ENCODE results near the gene PTPRN2.

PTPRN2 gene

DNA sequence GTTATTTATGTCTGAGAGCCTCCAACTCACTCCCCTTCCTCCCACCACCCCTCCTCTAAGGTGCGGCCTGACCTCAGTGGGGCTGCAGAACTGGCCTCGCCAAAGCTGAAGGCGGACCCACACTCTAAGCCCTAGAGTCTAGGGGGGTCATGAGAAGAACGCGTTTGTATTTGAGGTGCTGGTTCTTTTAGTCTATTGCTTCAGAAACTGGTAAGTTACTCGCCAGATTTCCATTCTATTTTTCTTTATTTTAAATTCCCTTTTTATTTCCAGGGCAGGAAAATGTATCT, 893.3 kb downstream of the PTPRN2 start:
- H3K27ac Mint-ChIP-seq: no peak overlapping the region
- peaks cover 2% of the 10 kb centered on the region for H3K9me3 Mint-ChIP-seq
- peaks cover 15% of the 10 kb centered on the region for H3K4me1 Mint-ChIP-seq
- DNase-seq: no peak
- H3K36me3 Mint-ChIP-seq: no peaks in the 10 kb centered on the region
- peaks cover 65% of the 10 kb centered on the region for H3K27me3 Mint-ChIP-seq
- CTCF ChIA-PET: no interaction called here
- no peak overlapping the region for H3K4me3 Mint-ChIP-seq

DNA sequence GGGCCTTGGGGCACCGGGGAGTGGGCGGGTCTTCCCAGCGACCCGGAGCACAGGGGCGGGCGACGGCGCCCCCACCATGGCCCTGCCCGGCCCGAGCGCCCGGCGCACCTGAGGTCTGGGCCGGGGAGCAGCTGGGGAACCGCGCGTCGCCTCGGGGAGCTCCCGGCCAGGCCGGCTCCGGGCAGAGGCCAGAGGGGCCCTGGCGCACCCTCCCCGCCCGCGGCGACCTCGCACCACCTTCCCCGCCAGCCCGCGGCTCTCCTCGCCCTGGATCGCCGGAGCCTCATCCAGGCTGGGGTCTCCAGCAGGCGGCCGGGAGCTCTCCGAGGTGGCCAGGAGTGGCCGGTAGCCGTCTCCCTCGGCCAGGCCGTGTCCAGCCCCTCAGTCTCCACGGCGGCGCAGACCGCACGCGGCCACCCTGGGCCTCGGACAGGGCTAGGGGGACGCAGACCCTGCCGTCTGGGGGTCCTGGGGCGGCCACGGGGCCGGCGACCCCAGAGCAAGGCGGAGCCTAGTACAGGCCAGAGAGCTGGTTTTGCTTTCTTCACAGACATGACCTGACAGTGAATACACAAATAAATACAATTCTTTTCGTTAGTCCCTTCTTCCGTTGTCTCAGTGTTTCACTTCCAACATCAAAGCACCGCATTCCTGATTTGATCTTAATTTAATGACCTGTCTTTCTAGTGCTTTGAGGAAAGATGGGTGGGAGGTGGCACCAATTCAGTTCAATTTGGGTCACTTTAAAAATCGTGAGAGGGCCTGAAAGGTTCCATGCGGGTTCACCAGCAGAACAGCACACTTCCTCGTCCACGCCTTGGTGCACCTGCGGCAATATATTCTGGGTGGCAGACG, 893.9 kb downstream of the PTPRN2 start:
- CTCF ChIA-PET: no interaction called here
- Mint-ChIP-seq H3K4me3 (no peak overlapping the region), H3K27ac (no peak overlapping the region), H3K27me3 (peaks cover 69% of the 10 kb centered on the region), H3K36me3 (no peaks in the 10 kb centered on the region), H3K9me3 (peaks cover 2% of the 10 kb centered on the region), H3K4me1 (peaks cover 15% of the 10 kb centered on the region)
- DNase-seq: peak; percentile 11

DNA sequence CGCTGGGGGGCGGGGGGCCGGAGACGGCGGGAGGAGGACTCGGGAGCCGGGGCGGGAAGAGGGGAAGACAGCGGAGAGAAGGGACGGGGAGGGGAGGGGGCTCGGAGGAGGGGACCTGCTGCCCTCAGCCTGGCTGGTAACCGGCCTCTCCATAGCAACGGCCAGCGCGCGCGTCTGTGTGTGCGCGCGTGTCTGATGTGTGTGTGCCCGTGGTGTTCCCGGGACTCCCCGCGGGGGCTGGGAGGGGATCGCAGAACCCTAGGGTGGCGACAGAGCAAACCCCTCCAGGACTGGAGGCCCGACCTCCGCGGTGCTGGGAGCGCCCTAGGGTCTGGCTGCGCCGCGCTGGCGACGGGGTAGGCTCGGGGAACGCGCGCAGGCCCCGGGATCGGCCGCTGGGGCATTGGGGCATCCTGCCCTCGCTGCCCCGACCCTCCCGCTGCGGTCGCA, 894.5 kb downstream of the PTPRN2 start:
- H3K4me1 Mint-ChIP-seq: peaks cover 15% of the 10 kb centered on the region
- DNase-seq: peak; percentile 19
- CTCF ChIA-PET: no interaction called here
- H3K9me3 Mint-ChIP-seq: peaks cover 2% of the 10 kb centered on the region
- no peak overlapping the region for H3K4me3 Mint-ChIP-seq
- no peaks in the 10 kb centered on the region for H3K36me3 Mint-ChIP-seq
- peaks cover 76% of the 10 kb centered on the region for H3K27me3 Mint-ChIP-seq
- H3K27ac Mint-ChIP-seq: no peak overlapping the region

DNA sequence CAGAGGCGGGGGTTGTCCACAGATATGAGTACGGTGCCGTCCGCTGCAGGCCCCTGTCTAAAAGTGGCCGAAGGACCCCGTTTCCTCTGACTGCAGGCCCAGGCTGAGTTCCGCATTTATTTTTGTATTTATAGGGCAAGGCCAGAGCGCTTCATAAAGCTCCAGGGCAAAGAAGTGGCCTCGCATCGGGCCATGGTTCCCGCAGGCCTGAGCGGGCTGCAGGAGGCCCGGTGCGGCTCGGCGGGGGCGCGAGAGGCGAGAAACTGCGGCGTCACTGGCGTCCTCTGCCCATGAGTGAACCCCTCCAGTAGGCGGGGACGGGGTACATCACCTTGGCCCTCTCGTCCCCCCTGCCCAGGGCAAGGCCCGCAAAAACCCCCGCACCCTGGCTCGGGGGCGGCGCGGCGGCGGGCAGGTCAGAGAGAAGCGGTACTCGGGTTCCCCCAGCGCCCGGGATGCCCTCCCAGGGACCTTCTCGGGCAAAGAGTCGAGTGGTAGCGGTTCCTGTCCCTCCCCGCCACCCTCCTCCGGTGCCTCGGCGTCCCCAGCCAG, 895.1 kb downstream of the PTPRN2 start:
- Mint-ChIP-seq H3K36me3 (no peaks in the 10 kb centered on the region), H3K4me3 (no peak overlapping the region), H3K27me3 (peaks cover 77% of the 10 kb centered on the region), H3K9me3 (peaks cover 2% of the 10 kb centered on the region), H3K27ac (no peak overlapping the region), H3K4me1 (peaks cover 15% of the 10 kb centered on the region)
- CTCF ChIA-PET: no interaction called here
- peak; percentile 17 for DNase-seq

DNA sequence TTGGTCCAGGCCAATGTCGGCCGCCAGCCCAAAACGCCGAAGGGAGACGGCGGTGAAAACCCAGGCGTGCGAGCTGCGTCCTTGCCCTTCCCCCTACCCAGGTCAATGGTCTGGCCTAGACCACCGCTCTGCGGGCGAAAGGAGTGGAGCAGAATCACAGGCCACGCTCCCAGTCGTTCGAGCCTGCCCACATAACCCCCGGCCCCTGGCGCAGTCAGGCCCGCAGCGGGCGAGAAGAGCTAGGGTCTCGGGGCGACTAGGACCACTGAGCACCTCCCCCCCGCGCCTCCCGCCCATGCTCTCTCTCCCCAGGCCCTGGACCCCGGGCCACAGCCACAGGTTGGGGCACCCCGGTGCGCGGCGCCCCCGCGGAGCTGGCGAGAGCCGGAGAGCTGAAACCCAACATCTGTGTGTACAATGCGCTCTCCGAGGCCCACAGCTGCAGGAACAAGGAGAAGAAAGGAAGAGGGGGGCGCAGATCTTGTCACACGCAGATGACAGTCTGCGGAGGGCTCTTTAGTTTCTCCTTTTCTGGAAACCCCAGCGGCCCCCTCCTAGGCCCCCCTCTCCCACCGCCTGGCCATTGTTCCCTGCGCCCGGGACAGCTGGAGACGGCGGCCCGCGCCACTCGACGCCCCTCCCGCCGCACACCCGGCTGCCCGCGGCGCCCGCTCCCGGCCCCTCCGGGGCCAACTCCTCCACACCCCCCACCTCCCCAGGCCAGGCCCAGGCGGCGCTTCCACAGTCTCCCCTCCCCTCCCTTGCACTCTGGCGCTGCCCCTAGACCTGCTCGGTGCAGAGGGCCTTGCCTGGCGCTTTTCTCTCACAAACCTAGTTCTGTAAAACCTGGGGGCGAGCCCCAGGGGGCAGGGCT, 895.8 kb downstream of the PTPRN2 start:
- DNase-seq: peak; percentile 19
- H3K36me3 Mint-ChIP-seq: no peaks in the 10 kb centered on the region
- peaks cover 2% of the 10 kb centered on the region for H3K9me3 Mint-ChIP-seq
- H3K27me3 Mint-ChIP-seq: peaks cover 81% of the 10 kb centered on the region
- no peak overlapping the region for H3K4me3 Mint-ChIP-seq
- peaks cover 15% of the 10 kb centered on the region for H3K4me1 Mint-ChIP-seq
- no peak overlapping the region for H3K27ac Mint-ChIP-seq
- CTCF ChIA-PET: no interaction called here

DNA sequence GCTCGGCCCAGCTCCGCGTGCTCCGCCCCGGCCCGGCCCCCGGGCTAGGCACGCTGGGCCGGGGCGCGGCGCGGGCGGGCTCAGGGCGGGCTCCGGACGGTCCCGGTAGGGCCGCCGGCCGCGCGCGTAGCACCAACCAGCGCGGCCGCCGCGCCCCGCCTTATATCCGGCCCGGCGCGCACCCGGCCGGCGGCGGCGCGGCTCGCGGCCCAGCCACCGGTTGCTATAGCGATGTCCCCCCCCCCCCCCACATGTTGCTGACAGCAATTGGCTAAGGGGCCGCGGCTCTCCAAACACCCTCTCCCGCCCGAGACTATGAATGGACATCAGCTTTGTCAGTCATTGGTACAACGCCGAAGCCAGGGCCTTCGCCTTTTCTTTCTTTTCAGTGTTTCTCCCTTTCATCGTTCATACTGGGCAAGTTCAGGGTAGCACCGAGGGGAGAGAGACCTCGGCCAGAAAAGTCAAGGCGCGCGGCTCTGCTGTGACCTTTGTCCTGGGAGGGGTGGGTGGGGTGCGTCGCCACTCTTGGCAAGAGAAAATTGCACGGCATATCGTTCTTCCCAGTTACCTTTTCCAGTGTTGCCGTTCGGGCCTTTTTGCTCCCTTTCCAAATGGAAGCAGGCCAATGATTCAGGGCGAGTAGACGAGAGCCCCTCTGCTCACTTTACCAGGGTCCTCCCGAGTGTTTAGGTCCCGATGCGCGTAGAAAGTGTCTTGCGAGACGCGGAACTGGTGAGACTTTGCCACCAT, 896.6 kb downstream of the PTPRN2 start:
- peak overlapping the region; percentile 63 for H3K4me3 Mint-ChIP-seq
- CTCF ChIA-PET: interaction anchor here (1.3 kb wide), 1 partner anchor 216 kb away, joined by 3 read pairs; no protein-coding TSS in a partner anchor
- no peaks in the 10 kb centered on the region for H3K36me3 Mint-ChIP-seq
- H3K27ac Mint-ChIP-seq: no peak overlapping the region
- H3K9me3 Mint-ChIP-seq: peaks cover 2% of the 10 kb centered on the region
- peak; percentile 26 for DNase-seq
- H3K4me1 Mint-ChIP-seq: peaks cover 15% of the 10 kb centered on the region
- peaks cover 86% of the 10 kb centered on the region for H3K27me3 Mint-ChIP-seq

DNA sequence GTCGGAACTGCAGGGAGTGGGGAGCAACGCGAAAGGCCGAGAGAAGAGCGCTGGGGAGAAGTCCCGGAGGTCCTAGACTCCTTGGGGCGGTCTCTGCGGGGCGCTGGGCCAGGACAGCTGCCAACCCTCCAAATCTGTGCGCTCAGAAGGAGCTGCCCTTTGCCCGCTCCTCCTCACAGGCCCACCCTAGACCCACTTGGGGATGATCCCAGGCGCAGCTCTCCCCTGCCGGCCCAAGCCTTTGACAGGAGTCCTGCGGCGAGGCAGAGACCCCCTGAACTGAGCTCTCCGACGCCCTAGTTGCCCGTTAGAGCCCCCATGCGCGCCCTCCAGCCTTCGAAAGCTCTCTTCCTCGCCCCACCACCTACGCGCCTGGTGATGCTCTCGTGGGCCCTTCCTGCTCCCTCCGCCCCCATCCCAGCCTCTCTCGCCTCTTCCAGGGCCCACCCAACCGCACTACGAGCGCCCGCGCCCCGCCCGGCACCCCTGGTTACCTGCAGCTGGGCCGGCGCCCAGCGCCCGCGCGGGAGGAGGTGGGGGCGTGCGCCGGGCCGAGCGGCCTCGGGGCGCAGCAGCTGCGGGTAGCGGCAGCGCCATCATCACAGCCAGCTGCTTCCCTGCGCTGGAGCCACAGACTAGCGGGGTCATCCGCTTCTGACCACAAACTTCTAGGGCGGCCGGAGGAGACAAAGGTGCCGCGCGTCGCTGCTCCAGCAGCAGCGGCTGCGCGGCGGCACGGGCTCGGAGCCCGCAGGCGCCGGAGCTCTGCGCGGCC, 897.4 kb downstream of the PTPRN2 start:
- peak; percentile 28 for DNase-seq
- Mint-ChIP-seq H3K4me3 (peak overlapping the region; percentile 60), H3K9me3 (no peaks in the 10 kb centered on the region), H3K27ac (no peak overlapping the region), H3K4me1 (peaks cover 15% of the 10 kb centered on the region), H3K36me3 (no peaks in the 10 kb centered on the region), H3K27me3 (peaks cover 93% of the 10 kb centered on the region)
- CTCF ChIA-PET: interaction anchor here (1.3 kb wide), 1 partner anchor 216 kb away, joined by 3 read pairs; no protein-coding TSS in a partner anchor

DNA sequence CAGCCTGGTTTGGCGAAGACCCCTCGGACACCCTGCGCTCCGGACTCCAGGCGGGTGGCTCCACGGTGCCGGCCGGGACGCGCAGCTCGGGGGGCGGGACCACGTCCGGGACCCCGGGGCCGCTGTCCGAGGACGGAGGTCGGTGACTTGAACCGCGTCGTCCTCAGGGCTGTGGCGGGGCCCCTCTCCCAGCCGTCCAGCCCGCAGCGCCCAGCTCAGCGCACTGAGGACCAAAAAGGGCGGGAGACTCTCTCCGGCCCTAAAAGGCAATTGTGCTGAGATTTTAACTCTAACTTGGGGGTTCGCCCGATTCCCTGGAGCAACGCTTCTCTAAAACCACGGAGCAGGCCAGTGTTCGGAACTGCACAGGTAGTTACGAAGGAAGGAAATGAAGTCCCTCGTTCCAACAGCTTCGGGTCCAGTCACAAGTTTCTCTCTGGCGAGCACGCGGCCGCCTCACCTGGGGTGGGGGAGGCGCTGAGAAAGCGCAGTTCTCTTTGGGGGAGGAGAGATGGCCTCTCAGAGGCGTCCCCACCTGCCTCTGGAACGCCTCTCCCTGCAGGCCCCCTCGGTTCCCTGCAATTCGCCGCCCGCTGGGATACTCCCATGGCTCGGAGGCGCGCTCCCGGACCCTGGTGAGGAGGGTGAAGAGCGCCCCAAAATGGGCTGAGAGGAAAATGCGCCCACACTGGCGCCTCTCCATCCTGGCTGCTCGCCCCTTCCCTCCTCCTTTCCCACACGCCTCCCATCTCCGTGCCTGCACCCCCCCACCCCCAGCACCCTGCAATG, 898.2 kb downstream of the PTPRN2 start:
- Mint-ChIP-seq H3K4me3 (no peak overlapping the region), H3K27me3 (peaks cover 96% of the 10 kb centered on the region)

DNA sequence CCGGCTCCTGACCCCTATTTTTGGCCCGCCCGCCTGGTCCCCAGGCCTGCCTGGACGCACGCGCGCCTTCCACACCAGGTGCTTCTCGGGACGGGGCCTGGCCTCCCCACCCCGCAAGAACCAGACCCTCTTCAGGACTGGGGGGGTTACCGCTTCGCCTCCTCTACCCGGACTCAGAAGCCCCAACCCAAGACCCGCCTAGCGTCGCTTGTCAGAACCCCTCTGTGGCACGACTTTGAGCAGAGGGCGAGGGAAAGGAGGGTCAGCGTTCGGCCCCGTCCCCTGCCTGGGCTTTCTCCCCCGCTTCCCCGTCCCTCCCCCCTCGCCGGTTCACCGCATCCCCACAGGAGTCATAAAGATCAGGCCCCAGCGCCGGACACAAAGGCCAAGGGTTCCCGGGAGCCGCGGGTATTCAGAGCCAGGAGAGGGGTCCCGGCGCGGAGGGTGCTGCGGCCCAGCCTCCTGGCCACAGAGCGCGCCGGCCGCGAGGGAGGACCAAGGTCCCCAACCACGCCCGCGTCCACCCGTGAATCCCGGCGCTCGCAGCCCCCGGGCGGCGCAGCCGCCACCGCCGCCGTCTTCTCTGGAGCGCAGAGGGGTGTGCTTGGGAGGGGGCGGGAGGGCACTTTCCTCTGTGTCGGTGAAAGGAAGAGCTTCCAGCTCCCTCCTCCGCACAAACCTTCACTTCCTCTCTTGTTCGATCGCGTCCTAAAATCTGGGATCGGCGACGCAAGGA, 898.9 kb downstream of the PTPRN2 start:
- no peaks in the 10 kb centered on the region for H3K9me3 Mint-ChIP-seq
- H3K36me3 Mint-ChIP-seq: no peaks in the 10 kb centered on the region
- peaks cover 96% of the 10 kb centered on the region for H3K27me3 Mint-ChIP-seq
- H3K4me3 Mint-ChIP-seq: no peak overlapping the region
- peaks cover 15% of the 10 kb centered on the region for H3K4me1 Mint-ChIP-seq
- CTCF ChIA-PET: no interaction called here
- no peak overlapping the region for H3K27ac Mint-ChIP-seq
- peak; percentile 18 for DNase-seq

More for the DNA sequence above, 898.2 kb downstream of the PTPRN2 start:
- H3K36me3 Mint-ChIP-seq: no peaks in the 10 kb centered on the region
- no peaks in the 10 kb centered on the region for H3K9me3 Mint-ChIP-seq
- CTCF ChIA-PET: interaction anchor here (1.3 kb wide), 1 partner anchor 215 kb away, joined by 3 read pairs; no protein-coding TSS in a partner anchor
- peak; percentile 19 for DNase-seq
- H3K4me1 Mint-ChIP-seq: peaks cover 15% of the 10 kb centered on the region
- H3K27ac Mint-ChIP-seq: no peak overlapping the region

DNA sequence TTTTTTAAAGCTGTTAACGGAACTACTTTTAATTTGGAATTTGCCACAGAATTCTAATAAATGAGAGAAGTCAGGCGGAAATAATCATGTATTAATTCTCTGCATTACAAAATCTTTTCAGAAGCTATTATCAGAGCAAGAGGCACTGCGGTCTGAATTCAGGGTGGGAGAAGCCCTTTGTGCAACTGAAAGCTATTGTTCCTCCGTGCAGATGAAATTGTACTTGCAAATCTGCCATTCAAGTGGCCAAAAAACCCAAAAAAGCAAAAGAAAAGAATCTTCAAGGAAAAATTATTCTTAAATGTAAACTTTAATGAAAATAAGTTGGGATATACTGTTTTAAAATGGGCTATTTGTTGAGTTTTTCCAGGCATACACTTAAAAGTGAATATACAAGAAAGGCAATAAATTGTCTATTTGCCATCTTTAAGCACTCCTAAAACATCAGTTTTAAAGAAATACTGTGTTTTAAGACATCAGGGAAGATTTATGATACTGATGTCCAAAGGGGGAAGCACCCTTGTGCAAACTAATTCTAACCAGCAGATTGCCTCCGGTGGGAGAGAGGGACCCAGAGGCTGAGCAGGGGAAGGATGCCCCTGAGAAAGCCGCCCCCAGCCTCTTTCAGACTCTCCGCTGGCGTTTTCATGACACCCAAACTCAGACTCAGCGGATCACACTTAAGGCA, 899.6 kb downstream of the PTPRN2 start:
- no peak overlapping the region for H3K4me3 Mint-ChIP-seq
- peaks cover 15% of the 10 kb centered on the region for H3K4me1 Mint-ChIP-seq
- no peak overlapping the region for H3K27ac Mint-ChIP-seq
- DNase-seq: peak; percentile 8
- H3K27me3 Mint-ChIP-seq: peaks cover 98% of the 10 kb centered on the region
- H3K36me3 Mint-ChIP-seq: no peaks in the 10 kb centered on the region
- CTCF ChIA-PET: interaction anchor here (1.0 kb wide), 1 partner anchor 674 kb away, joined by 3 read pairs; no protein-coding TSS in a partner anchor
- H3K9me3 Mint-ChIP-seq: no peaks in the 10 kb centered on the region

DNA sequence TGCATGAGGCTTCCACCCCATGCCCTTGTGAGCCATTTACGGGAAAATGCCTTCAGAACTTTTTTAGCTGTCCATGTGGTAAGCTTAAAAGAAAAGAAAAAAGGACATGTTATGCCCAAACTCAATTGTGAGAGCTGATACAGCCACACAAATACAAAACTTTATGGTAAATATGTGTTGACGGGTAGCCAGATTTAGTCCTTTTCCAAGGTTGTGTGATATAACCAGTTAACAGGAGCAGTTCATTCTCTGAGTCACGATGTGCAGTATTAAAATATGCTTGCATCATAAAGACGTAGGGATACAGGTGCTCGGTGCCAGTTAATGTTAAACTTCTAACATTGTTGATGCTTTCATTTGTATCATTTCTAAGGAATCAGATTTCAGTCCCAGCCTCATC, 900.5 kb downstream of the PTPRN2 start:
- Mint-ChIP-seq H3K9me3 (no peaks in the 10 kb centered on the region), H3K4me3 (no peak overlapping the region), H3K36me3 (no peaks in the 10 kb centered on the region), H3K27ac (no peak overlapping the region), H3K4me1 (peaks cover 12% of the 10 kb centered on the region), H3K27me3 (peaks cover 98% of the 10 kb centered on the region)
- DNase-seq: no peak
- CTCF ChIA-PET: interaction anchor here (1.0 kb wide), 1 partner anchor 673 kb away, joined by 3 read pairs; no protein-coding TSS in a partner anchor

Data from activated naive CD4-positive, alpha-beta T cell treated with anti-CD3 and anti-CD28 coated beads, Interleukin-2, amount 10 ng/mL, durations not matched to agents 7 days and 5 days (primary cell).